ENCODE measurements around the gene NDFIP2.

DNA sequence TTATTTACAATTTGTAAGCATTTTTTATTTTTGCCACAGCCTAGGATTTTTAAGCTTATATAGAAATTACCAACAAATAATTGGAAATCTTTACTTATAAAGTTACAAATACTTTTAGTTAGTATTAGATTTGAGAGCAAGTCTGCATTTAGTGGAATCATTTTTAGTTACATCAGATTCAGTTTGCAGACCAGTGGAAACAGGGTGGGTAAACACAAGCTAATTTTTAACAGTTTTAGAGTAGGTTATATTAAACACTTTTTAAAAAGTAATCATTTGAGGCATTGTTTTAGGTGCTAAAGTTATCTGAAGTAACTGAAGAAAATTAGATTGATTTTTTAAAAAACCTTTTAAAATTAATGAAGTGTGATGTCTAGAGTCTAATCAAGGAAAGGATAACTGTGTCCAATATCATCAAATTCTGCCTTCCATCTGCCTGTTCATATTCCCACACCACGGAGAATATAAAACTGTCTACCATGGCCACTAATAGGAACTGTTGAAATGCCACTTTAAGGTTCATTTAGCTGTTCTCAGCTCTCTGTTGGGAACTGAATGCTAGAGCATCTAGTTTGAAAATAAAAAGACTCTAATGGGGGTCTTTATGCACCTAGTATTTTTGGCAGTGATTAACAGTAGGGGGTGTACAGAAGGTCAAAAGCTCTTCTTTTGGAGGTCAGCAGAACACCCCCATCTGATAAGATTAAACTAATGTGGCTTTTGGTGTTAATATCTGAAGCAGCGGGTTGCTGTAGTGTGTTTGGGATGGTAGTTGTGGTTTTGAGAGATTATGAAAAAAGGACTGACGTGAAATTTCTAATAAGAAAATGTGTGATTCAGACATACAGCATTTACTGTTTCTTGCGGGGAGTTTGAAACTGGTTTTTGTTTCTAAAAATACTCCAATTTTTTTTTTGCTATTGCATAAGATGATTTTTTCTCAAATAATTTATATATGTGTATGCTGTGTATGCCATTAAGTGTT, 66.5 kb downstream of the NDFIP2 start:
- no peak for TF ChIP-seq EZH2 (IDR thresholded peaks at IDR 0.05)
- no peak for TF ChIP-seq POLR2AphosphoS5 (IDR thresholded peaks at IDR 0.05; ENCODE audit: borderline replicate concordance, low read depth, low read length)

All from SK-N-MC (cell line).